ENCODE measurements around the gene THAP4.

The THAP4 gene

DNA sequence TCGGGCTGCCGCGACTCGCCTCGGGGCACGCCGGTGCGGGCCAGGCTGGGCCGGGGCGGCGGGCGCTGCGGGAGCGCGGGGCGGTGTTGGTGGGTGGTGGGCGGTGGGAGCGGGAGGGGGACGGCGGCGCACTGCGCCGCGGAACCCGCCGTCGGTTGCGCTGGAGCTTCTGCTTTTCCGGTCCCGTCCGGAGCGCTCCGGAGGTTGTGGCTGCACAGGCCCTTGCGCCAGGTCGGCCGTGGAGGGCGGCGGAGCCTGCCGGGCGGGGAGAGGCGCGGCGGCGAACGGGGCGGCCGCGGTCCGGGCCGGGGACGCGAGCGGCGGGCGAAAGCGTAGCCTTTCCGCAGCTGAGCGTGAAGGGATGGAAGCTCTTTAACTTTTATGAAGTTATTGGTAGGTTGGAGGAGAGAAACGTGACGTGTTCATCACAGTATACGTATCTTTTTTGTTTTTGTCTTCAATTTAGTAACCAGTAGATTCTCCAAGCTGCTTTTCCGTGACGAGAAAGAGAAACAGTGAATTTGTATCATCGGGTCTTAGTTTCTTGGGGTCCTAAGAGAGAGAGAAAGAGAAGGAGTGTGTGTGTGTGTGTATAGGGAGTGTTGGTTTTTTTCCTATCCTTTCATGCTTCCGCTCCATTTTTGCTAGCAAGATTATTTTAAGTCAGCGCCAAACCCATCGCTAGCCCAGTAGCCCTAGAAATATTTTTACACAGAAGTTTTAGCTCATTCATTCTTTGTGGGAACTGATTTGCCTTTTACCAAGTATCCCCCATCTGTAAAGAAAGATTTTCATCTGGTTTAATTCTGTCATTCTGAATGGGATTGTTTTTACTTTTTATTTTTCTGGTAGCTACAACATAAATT is 1.1 kb upstream of the THAP4 start:
- peak; percentile 52 for DNase-seq

DNA sequence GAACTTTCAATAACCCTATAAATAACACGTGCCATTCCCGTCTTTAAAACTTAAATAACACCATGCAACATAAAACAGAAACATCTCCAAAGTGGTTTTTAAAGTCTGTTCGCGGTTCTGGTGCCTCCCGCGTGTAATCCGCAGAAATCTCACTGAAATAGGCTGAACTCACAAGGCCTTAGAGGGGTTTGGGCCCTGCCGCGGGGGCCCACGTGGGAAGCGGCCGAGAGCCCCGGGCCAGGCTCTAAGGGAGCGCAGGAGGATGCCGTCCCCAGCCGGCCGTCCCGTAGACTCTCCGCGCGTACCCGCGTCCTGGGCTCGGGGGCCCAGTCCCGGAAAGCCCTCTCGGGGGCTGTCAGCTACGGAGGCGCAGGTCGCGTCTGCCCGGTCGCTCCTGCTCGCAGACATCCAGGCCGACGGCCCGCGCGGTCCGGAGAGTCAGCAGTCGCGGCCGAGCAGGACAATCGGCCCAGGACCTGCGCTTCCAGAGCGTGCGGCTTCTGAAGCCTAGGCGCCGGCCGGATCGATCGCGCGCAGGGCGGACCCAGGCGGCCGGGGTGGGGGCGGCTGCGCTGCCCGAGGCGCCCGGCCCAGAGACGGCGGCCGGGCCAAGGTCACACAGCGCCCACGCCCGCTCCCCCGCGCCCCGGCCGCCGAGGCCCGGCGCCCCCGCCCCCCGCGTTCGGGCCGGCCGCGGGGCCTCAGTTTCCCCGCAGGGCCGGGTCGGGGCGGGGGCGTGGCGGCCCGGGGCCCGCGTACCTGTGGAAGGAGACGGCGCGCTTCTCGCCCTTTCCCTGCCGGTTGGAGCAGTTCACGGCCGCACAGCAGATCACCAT is 558 bp downstream of the THAP4 start:
- peak; percentile 19 for DNase-seq

DNA sequence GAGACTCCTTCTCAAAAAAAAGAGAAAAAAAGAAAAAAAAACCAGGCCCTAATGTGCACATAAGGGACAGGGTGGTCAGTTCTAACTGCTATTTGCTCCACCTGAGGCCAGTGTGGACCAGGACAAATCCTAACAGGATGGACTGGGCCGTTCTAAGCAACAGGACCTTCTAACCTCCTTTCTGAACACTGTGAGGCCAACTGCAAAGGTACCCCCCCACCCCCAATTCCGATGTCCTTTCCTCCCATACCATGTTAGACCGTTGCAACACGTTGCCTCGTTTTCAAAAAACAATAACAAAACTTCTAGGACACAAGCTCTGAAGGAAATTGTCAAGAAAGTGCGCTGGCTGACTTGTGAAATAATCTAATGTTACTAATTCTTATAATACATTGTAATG is 1.2 kb downstream of the THAP4 start:
- DNase-seq: no peak

DNA sequence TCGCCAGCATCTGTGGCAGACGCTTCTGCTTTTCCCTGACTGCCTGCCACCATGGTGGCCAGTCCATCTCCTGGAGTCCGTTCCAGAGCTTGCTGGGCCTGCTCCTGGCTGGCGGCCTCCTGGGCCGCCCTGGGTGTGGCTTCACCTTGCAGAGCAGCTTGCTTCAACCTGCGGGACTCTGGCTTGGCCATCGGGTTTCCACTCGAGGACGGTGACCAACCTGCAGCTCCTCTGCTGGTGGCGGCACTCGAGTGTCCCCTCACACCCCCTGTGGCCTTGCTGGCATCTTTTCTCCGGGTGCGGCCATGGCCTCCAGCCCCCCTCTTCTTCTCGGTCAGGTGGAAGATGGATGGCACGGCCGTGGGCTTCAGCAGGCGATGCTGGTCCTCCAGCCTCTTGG is 3.4 kb downstream of the THAP4 start:
- DNase-seq: no peak

DNA sequence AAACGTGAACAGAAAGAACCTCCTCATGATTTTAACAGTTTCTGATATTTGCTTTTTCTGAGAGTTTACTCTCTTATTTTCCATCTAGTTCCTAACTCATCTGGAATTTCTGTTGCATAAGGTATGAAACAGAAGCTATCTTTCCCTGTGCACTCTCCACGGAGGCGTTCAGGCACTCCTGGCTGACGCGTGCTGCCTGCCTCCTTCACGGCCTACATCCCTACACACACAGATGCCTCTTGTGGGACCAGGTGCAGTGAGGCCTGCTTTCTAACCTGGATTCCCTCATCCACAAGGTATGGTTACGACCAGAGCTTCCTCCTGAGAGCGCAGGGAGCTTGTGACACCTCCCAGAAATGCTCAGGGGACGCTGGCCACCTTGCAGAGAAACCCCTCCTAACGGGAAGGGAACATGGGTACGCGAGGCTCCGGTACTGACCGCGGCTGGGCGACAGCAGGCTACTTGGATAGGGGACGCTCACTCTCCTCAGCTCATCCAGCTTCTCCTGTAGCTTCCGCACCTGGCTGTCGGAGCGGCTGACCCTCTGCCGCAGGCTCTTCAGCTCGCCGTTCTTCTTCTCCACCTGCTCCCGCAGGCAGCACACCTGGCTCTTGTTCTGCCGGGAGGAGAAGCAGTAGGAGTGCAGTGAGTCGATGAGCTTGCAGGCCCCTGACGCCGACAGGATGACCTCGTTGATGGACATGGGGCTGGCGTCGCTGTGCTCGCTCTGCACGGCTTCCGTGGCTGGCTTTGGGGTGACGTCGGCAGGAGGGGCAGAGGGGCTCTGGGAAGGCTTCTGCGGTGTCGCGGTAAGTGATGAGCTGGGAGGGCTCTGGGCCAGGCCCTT is 4.3 kb downstream of the THAP4 start:
- no peak for DNase-seq

DNA sequence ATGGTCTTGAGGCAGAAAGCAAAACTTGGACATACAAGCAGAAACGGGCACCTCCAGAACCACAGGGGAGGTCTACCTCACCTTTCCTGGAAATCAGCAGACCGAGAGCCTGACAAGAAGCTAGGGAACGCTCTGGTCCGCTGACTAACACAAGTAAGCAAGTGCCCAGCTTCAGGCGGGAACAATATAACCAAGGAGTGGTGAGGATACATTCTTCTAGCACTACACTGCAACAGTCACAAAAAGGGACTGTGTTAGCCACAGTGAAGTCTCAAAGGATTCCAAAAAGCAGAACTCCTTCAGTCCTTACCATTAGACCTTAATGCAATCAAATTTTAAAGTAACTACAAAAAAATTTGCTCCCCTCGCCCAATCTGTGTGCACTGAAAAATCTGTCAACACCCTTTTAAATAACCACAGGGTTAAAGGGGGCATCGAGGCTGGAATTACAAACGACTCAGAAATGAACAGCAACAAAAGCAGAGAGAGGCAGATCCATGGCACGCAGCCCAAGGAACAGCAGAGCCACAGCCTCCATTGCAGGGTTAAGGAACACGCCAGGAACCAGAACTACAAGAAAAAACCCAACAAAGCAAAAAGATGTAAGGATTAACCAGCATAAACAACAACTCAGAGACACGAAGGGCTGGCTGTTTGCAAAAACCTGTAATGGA is 7.1 kb downstream of the THAP4 start:
- DNase-seq: no peak

DNA sequence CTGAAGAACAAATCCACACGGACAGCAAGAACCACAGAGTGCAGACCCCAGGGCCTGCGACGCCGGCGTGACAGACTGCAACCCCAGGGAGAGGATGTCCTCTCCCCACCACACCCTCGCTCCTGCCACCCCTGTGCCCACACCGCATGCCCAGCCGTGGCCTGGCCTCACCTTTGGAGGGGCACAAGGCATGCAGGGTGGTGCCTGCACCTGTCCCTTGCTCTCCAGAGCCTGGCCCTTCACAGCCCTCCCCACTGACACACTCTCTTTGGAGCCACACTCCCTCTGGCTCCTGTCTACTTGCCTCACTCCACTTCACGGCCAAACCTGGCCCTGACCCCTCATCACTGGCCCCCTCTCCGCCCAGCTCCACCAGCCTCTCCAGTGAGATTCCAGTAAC is 9.3 kb downstream of the THAP4 start:
- no peak for DNase-seq

DNA sequence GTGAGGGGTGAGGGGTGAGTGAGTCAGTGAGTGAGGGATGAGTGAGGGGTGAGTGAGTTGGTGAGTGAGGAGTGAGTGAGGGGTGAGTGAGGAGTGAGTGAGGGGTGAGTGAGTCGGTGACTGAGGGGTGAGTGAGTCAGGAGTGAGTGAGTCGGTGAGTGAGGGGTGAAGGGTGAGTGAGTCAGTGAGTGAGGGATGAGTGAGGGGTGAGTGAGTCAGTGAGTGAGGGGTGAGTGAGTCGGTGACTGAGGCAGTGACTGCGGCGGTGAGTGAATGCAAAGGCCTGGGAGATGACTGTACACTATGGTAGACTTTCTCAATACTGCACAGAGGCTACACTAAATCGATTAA is 16.6 kb downstream of the THAP4 start:
- DNase-seq: no peak

DNA sequence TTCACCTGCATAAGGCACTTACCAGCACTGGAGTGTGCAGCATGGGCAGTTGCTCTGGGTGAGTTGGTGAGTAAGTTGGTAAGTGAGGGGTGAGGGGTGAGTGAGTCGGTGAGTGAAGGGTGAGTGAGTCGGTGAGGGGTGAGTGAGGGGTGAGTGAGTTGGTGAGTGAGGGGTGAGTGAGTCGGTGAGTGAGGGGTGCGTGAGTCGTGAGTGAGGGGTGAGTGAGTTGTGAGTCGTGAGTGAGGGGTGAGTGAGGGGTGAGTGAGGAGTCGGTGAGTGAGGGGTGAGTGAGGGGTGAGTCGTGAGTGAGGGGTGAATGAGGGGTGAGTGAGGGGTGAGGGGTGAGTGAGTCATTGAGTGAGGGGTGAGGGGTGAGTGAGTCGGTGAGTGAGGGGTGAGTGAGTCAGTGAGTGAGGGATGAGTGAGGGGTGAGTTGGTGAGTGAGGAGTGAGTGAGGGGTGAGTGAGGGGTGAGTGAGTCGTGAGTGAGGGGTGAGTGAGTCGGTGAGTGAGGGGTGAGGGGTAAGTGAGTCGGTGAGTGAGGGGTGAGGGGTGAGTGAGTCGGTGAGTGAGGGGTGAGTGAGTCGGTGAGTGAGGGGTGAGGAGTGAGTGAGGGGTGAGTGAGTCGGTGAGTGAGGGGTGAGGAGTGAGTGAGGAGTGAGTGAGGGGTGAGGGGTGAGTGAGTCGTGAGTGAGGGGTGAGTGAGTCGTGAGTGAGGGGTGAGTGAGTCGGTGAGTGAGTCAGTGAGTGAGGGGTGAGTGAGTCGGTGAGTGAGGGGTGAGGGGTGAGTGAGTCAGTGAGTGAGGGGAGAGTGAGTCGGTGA is 17.1 kb downstream of the THAP4 start:
- no peak for DNase-seq

DNA sequence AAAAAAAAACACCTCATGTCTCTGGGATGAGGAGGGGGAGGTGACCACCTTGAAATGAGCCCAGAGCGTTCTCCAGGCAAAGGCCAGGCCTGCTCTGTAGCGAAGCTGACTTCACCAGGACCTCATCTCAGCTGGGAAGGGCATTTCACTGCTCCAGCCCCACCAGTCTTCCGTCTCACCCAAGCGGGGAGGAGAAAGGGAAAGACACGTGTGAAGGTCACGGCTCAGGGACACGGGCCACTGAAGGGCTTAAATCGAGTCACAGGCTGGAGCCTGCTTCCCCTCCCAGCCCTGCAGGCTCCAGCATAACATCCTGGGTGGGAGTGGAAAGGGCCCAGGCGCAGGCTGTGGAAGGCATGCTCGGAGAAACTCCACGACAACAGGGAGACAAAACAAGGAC is 18.1 kb downstream of the THAP4 start:
- DNase-seq: no peak

DNA sequence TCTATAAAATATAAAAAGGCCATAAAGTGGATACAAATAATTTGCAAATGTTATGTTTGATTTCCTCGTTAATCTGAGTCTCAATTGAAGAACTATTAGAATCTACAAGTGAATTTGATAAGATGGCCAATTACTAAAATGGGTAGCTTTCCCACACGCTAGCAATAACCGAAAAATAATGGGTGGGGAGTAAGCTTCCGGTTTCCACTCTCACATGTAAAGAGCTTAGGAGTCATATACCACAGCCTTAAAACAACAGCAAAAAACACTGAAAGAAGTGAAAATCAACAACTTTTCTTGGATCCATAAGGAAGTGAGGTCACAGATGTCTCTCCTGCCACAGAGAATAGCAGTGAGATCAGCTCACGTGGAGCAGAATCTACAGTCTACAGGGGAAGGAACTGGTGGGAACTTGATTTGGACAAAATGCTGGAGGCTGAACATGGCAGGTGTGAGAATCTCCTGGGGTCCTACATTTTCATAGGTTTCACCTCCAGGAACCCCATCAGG is 18.6 kb downstream of the THAP4 start:
- no peak for DNase-seq

DNA sequence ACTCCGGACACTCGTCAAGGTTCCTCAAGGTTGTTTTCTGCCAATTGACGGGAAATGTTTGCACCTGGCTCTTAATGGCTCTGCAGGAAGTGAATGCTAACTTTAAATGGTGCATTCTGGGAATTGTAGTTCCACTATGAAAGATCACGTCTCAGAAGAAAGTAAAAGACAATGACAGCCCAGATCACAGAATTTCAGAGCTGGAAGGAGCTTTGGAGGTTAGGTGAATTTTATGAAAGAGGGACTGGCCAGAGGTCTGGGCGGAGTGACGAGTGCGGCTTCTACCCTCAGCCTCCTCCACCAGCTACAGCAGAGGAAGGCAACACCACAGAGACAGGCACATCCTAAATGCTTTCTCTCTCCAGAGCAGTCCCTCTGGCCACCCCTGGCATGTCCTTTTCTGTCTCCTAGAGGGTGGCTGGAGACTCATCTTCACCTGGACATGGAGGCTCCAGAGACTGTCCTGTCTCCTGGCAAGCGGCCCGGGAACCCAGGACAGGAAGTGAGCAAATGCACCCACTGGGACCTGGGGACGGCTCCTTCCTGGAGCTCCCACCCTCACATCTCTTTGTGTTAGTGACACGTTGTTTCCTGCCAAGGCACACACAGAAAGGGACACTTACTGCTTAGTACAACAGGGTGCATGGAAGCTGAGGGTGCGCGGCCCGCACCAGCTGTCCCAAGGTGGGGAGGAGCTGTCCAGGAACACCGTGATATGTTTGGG is 19.4 kb downstream of the THAP4 start:
- DNase-seq: peak; percentile 62

DNA sequence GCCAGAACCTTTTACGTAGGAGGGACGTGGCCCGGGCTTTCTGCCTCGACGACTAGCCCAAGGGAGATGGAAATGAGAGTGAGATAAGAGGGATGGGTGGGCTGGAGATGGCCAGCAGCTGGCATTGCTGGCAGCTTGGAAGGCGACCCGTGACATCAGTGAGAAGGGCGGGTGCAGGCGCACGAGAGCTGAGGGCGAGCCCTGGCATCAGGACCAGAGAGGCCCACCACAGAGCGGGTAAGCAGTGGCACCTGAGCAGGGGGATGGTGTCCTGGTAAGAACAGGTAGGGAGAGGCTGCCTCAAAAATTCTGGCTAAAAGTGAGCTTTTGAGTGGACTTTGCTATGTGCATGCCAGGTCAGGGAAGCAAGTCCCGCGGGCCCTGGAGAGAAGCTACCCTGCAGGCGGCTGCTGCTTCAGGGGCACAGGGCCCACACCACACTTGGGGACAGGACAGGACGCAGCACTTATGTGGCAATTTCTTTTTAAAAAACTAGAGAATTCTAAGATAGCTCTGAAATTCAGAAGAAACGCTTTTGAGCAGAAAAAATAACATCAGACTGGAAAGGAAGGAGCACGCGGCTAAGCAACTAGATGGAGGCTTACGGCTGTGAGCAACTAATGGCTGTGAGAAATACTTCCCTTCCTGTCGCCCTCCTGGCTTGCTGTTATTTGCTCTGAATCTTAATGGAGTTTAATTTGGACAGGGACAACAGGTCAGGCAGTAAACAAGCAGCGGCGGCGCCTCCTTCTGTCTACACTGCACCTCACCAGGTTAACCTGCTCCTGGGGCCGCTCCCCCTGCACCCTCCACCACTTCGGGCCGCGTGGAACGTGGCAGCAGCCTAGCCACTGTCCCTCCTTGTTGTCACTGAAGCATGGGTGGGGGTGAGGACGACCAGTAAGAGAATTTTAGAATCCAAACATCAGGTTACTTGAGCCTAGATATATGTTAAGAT is 20.5 kb downstream of the THAP4 start:
- no peak for DNase-seq

DNA sequence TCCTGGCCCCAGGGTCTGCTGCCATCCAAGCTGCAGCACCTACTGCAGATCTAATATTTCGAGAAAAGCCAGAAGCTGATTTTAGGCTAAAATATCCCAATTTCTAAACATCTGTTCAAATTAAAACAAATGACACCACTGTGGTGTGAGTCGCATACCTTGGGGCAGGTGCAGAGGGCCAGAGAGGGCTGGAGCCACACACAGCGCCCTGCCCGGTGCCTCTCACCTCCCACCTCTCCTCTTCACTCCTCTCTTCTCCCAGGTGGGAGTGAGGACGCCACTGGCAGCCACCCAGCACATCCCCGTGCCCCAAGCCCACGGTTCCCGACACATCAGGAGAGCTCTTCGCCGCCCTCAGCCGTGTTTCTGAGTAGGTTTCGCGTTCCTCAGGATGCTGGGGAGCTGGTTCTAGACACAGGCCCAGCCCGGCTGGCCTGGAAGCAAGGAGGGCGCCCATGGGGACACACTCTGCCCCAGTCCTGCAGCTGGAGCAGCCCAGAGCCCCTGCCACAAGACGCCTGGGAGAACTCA is 21.4 kb downstream of the THAP4 start:
- no peak for DNase-seq

DNA sequence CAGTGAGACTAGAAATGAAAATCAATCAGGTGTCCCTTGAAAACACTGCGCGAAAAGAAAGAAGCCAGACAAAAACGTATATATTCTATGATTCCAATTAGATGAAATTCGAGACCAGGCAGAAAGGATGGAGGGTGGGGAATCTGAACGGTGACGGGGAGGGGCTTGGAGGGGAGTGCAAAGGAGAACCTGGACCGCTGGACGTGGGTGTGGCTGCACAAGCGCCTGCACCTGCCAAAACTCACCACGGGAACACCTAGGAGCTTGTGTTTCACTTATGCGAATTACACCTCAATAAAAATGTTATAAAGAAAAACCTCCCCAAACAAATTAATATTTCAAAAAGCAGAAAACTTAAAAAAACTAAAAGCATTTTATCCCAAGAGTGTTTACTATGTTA is 21.9 kb downstream of the THAP4 start:
- no peak for DNase-seq

DNA sequence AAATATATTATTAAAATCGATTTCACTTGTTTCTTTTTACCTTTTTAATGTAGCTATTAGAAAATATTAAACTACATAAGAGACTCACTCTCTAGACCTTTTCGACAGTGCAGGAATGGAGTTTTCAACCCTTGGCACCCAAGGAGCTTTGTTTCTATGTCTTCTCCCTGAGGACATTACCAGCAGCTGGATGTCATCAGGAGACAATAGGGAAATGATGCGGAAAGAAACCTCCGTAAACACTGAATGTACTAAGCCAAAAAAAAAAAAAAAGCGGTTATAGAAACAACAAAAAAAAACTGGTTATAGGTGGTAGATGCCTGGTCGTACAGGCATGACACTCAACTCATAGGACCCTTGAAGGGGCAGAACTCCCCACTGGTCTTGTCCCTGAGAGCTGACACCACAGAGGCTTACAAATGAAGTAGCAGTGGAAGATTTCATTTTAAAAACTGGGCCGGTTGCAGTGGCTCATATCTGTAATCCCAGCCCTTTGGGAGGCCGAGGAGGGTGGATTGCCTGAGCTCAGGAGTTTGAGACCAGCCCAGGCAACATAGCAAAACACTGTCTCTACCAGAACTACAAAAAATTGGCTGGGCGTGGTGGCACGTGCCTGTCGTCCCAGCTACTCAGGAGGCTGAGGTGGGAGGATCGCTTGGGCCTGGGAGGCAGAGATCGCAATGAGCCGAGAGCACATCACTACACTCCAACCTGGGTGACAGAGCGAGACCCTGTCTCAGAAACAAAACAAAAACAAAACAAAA is 23.8 kb downstream of the THAP4 start:
- DNase-seq: no peak

DNA sequence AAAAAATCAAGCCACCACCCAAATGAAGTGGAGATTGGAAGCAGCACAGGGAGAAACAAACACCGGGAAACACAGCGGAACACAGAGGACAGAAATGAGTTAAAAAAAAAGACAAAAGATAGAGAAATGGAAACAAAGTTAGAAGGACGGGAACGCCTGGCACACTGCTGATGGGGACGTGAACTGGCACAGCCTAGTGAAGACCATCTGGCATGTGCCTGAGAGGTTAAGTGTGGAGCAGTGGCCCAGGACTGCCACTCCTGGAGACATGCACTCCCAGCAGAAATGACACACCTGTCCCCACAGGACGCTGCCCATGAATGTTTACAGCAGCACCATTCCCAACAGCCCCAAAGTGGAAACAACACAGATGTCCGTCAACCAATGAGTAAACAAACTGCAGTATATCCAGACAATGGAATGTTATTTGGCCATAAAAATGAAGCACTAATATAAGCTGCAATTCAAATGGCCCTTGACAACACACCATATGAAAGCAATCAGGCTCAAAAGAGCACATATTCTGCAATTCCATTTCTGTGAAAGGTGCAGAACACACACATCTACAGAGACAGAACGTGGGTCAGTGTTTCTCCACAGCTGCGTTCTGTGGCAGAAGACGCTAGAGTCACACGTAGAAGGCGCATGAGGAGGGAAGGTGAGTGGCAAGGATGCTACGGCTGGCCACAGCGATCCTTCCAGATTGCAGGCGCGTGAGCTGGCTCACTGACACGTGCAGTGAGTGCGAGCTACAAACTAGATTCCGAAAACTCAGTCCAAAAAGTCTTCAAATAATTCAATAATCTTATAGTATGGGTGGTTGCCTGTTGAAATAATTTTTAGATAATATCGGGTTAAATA is 24.6 kb downstream of the THAP4 start:
- no peak for DNase-seq

DNA sequence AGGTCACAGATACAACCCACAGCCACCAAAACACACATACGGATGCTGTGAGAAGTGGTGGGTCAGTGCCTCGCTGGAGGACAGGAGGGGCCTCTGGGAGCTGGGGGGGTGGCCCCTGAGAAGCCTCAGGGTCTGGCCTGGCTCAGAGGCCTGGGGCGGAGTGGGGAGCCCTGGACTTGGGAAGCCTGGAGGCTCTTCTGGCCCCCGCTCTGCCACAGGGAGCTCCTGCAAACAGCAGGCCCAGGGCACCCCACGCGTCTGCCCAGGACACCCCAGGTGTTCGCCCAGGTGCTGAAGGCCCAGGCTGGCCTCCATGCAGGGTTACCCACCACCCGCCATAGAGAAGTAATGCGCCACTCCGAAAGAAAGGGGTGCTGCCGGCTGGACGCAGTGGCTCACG is 25.9 kb downstream of the THAP4 start:
- DNase-seq: no peak

Measured in central memory CD4-positive, alpha-beta T cell (primary cell).